Lower leg skin (tissue), 3 donors: Measurements from ENCODE around the gene GALK2.

Experiments used
- CTCF ChIP-seq, 3 donors: fragments of 450-650 bp; IDR thresholded peaks; one replicate each; pipeline ENCODE4 v1.5.1; 2016; ENCODE audit warnings: antibody characterized with exemption in 3 of 3, mild to moderate bottlenecking in 3 of 3, moderate library complexity in 2 of 3
- POLR2A ChIP-seq, 2 donors: fragments of 450-650 bp; IDR thresholded peaks; one replicate each; pipeline ENCODE4 v1.6.1; 2016 to 2017; ENCODE audit warnings: antibody characterized with exemption in 2 of 2, mild to moderate bottlenecking in 1 of 2, moderate library complexity in 1 of 2

GRCh38 chr15:49236869-49237268, 66.8 kb downstream of the GALK2 start:
- no peak for TF ChIP-seq CTCF (IDR thresholded peaks at IDR 0.05)
- TF ChIP-seq POLR2A (IDR thresholded peaks at IDR 0.05): no peak
